NB4 (cell line): Measurements from ENCODE around the gene ZNF490.

Experiments used
- MAX ChIP-seq: IDR thresholded peaks from 2 replicates; pipeline ENCODE4 v1.6.1; 2011; ENCODE audit warnings: low read depth, low read length
- POLR2A ChIP-seq: IDR thresholded peaks from 2 replicates; pipeline ENCODE4 v1.6.1; 2011; ENCODE audit warnings: mild to moderate bottlenecking; ENCODE audit not compliant: insufficient read length; ENCODE audit errors: extremely low read depth
- TF ChIP-seq, protein P1 (sequence below): IDR thresholded peaks from one replicate; pipeline ENCODE4 v1.5.1; 2012; ENCODE audit warnings: low read depth, low read length

DNA sequence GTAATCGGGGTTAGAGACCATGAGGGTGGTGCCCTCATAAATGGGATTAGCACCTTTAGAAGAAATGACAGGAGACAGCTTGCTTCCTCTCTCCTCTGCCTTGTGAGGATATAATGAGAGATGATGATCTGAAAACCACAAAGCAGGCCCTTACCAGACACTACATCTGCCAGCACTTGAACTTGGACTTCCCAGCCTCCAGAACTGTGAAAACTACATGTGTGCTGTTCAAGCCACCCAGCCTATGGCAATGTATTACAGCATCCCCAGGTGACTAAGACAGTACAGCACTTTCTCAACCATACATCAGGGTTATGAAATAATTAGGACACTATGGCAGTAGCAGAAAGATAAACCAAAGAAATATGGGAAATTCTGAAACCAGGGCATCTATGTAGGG is 66.8 kb downstream of the ZNF490 start:
- no peak for TF ChIP-seq POLR2A
- TF ChIP-seq, protein P1, sequence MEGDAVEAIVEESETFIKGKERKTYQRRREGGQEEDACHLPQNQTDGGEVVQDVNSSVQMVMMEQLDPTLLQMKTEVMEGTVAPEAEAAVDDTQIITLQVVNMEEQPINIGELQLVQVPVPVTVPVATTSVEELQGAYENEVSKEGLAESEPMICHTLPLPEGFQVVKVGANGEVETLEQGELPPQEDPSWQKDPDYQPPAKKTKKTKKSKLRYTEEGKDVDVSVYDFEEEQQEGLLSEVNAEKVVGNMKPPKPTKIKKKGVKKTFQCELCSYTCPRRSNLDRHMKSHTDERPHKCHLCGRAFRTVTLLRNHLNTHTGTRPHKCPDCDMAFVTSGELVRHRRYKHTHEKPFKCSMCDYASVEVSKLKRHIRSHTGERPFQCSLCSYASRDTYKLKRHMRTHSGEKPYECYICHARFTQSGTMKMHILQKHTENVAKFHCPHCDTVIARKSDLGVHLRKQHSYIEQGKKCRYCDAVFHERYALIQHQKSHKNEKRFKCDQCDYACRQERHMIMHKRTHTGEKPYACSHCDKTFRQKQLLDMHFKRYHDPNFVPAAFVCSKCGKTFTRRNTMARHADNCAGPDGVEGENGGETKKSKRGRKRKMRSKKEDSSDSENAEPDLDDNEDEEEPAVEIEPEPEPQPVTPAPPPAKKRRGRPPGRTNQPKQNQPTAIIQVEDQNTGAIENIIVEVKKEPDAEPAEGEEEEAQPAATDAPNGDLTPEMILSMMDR = no peak
- no peak for TF ChIP-seq MAX
